ENCODE measurements around the gene ATG12.
"Not testable (repeated sequence)": the region's sequence is repeated elsewhere in the genome, so short reads cannot be mapped to it uniquely, and the experiment has no call there.

The ATG12 gene

GRCh38 chr5:115842089-115842935 is 947 bp upstream of the ATG12 start:
- DNase-seq, result no peak

DNA sequence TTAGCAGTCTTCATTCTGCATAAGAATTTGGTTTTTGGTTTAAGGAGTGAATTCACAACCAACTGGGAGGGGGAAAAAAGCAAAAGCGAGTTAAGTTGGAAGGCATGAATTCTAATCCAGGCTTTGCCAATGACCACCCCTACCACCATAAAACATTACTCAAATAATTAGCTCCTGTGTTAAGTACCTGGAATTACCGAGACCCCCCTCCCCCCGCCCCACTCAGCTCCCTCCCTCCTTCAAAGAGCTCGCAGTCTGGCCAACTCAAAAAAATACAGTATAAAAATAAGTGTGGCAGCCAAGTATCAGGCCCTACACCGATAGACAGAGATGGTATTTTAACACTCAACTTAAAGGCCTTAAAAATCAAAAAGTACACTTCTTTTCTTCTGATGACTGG is 492 bp downstream of the ATG12 start:
- DNase-seq, result no peak

GRCh38 chr5:115838885-115839518 is 2.4 kb downstream of the ATG12 start:
- DNase-seq, result no peak

- DNase-seq, result no peak
These were observed 5.9 kb downstream of the ATG12 start for GRCh38 chr5:115835481-115835880.

DNA sequence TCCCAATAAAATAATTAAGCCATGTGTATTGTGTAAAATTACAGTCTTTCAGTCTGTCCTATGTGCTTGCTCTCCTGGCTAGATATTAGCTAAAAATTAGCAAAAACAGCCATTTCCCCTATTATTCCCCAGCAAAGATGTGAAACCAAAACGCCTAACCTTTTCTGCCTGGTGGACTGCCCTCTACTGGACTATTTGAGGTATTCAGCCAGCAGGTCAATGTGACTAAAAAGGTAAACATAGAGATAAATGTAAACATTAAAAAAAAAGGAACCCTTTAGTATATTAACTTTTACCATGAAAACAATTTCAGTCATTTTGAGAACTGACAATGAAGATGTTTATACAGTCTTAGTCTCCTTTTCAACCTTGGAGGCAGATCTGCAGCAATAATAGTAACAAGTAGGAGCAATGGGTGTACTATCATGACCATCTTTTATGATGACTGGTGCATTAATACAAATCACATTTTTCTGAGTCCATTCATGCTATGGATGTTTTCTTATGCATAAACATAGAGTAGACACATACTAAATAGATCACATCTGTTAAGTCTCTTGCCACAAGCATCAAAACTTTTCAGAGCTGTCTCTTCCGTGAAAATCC is 10.1 kb downstream of the ATG12 start:
- no peak for DNase-seq

DNA sequence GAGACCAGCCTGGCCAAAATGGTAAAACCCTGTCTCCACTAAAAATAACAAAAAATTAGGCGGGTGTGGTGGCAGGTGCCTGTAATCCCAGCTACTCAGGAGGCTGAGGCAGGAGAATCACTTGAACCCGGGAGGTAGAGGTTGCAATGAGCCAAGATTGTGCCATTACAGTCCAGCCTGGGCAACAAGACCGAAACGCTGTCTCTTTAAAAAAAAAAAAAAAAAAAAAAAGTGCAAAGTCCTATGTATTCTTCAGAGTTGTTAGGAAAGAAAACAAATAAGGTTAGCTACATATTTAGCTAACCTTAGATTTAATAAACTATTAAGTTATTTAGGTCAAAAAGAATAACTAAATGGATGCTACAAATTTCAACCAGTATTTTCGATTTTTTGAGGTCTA is 11.5 kb downstream of the ATG12 start:
- DNase-seq, result no peak

GRCh38 chr5:115825948-115826347 is 15.4 kb downstream of the ATG12 start:
- no peak for DNase-seq

GRCh38 chr5:115824983-115825382 is 16.4 kb downstream of the ATG12 start:
- not testable (repeated sequence) for DNase-seq

DNA sequence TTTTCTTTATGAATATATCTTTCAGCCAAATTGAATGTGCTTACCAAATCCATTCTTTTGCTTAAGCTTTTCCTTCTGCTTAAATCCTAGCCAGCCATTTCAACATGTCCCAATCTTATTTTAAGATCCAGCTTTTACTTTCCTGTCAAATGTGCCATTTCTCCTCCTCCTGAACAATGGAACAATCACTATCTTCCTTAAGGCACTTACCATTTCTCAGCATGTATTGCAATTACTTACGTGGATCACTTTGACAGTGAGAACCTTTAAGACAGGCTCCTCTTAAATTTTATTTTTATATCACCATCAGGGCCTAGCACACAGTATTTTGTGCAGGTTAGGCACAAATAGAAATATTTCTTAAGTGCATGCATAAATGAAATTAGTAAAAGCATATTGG is 20.5 kb downstream of the ATG12 start:
- no peak for DNase-seq

DNA sequence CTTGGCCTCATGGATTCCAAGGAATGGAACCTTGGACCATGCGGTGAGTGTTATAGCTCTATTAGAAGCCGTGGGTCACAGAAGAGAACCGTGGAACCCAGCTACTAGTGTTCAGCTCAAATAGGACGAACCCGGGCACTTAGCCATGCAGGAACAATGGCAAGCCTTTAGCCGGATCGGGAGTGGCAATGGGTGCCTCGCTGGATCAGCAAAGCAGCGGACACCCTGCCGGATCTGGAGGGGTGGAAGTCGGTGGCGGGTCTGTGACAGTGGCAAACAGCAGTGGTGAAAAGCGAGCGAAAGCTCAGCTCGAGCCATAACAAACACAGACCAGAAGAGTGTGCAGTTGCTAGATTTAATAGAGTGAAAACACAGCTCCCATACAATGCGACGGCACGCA is 22.5 kb downstream of the ATG12 start:
- DNase-seq, result no peak

- DNase-seq, result no peak
These were observed 24.0 kb downstream of the ATG12 start for GRCh38 chr5:115817386-115817785.

- peak; percentile 13 for DNase-seq
These were observed 24.9 kb downstream of the ATG12 start, which contains the start of gene CDO1 for GRCh38 chr5:115816226-115817081. Gene CDO1, minus strand, starts transcription at chr5:115816659. Its CDS starts 262 bp downstream, at chr5:115816397.

- no peak for DNase-seq
These were observed 25.6 kb downstream of the ATG12 start for GRCh38 chr5:115815693-115816225.

- no peak for DNase-seq
These were observed 26.2 kb downstream of the ATG12 start for GRCh38 chr5:115815006-115815692.

- DNase-seq, result no peak
These were observed 27.6 kb downstream of the ATG12 start for GRCh38 chr5:115813719-115814118.

DNA sequence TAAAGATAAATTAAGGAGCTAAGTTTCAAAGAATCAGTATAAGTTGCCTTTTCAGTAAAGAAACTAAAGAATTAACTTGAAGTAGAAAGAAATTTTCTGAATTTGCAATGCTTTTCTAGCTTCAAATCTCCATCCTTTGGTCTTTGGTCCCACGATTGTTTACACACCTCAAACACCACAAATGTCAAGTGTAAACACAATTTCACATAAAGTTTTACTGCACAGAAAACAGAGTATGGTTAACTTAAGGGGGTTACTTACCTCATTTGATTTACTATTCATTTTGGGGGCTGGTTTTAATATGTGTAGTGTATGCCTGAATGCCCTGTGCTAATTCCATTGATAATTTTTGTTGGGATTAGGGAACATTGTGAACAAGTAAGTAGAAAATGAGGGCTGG is 29.0 kb downstream of the ATG12 start:
- no peak for DNase-seq

- DNase-seq, result no peak
These were observed 30.0 kb downstream of the ATG12 start for GRCh38 chr5:115811406-115811805.

- no peak for DNase-seq
These were observed 30.6 kb downstream of the ATG12 start for GRCh38 chr5:115810761-115811160.

DNA sequence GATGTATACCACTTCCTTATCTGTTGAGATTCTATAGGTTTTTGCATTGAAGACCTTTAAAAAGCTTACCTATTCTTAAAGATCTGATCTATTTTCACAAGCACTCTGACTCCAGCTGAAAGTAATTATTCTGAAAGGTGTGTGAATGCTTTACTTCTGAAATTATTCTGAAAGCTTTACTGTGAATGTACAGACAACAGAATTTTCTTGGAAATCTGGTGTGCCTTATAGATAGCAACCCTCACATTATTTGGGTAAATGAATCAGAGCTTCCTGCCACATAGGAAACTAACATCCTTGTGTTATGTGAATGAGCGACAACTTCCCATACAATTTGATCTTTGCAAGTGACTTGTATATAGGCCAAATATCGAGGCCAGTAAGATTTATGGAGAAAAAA is 31.4 kb downstream of the ATG12 start:
- DNase-seq, result no peak

GRCh38 chr5:115808066-115808465 is 33.3 kb downstream of the ATG12 start:
- DNase-seq, result not testable (repeated sequence)

DNA sequence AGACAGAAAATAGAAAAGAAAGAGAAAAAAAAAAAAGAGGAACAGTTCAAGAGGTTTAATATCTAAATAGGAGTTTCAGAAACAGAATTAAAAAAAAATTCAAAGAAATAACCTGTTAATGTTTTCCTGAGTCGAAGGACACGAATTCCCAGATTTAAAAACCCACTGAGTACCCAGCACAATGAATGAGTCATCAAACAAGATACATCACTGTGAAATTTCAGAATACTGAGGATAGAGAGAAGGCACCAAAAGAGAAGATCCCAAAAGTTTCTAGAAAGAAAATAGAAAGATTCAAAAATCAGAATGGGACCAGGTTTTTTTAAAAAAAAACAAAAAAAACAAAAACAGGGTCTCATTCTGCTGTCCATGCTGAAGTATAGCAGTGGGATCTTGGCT is 33.7 kb downstream of the ATG12 start:
- DNase-seq, result no peak

Data from activated gamma-delta T cell (primary cell).